Endothelial cell (in vitro differentiated cells): Measurements from ENCODE around the gene WRNIP1. TPM values are rescaled to one million over a fixed set of nuclear protein-coding genes. Genes with fewer than 3 reads are reported as not detected.

Experiments
- DNase-seq: peaks from one replicate; pipeline ENCODE4 v3.0.0; 2021; ENCODE audit warnings: low spot score
- H3K27ac Mint-ChIP-seq: one replicate; pipeline ENCODE4 v1.8.0; 2021; ENCODE audit warnings: mixed read lengths, inconsistent platforms; ENCODE audit not compliant: unreplicated experiment
- H3K27me3 Mint-ChIP-seq: one replicate; pipeline ENCODE4 v1.8.0; 2021; ENCODE audit warnings: mild to moderate bottlenecking, moderate library complexity, mixed read lengths, inconsistent platforms; ENCODE audit not compliant: unreplicated experiment
- H3K36me3 Mint-ChIP-seq: one replicate; pipeline ENCODE4 v1.8.0; 2021; ENCODE audit warnings: mild to moderate bottlenecking, low read depth, mixed read lengths, inconsistent platforms; ENCODE audit not compliant: unreplicated experiment
- H3K4me1 Mint-ChIP-seq: one replicate; pipeline ENCODE4 v1.8.0; 2021; ENCODE audit warnings: mild to moderate bottlenecking, mixed read lengths, inconsistent platforms; ENCODE audit not compliant: unreplicated experiment
- H3K4me3 Mint-ChIP-seq: one replicate; pipeline ENCODE4 v1.8.0; 2021; ENCODE audit warnings: mild to moderate bottlenecking, mixed read lengths, inconsistent platforms; ENCODE audit not compliant: unreplicated experiment
- H3K9me3 Mint-ChIP-seq: one replicate; pipeline ENCODE4 v1.8.0; 2021; ENCODE audit warnings: mixed read lengths, inconsistent platforms; ENCODE audit not compliant: unreplicated experiment
- total RNA-seq: library from RNA; stranded (reverse); fragmentation: NEBNext Ultra II Directional; extraction: Animal tissue kit (Norgen Biotek cat#: 25700); gene quantifications from one replicate; pipeline ENCODE4 v1.2.1, GENCODE V29; 2021; ENCODE audit not compliant: unreplicated experiment
- TF ChIP-seq, protein P1 (sequence below): fragments of 200-600 bp; sonication (generic); IDR thresholded peaks from one replicate; pipeline ENCODE4 v1.5.0; 2021; ENCODE audit warnings: antibody characterized with exemption; ENCODE audit not compliant: unreplicated experiment

Gene WRNIP1
- total RNA-seq, 1 donor from 2014 or later = 48.6 TPM

- TF ChIP-seq, protein P1, sequence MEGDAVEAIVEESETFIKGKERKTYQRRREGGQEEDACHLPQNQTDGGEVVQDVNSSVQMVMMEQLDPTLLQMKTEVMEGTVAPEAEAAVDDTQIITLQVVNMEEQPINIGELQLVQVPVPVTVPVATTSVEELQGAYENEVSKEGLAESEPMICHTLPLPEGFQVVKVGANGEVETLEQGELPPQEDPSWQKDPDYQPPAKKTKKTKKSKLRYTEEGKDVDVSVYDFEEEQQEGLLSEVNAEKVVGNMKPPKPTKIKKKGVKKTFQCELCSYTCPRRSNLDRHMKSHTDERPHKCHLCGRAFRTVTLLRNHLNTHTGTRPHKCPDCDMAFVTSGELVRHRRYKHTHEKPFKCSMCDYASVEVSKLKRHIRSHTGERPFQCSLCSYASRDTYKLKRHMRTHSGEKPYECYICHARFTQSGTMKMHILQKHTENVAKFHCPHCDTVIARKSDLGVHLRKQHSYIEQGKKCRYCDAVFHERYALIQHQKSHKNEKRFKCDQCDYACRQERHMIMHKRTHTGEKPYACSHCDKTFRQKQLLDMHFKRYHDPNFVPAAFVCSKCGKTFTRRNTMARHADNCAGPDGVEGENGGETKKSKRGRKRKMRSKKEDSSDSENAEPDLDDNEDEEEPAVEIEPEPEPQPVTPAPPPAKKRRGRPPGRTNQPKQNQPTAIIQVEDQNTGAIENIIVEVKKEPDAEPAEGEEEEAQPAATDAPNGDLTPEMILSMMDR = no peak
Measured at GRCh38 chr6:2740581-2740980, 24.6 kb upstream of the WRNIP1 start.

DNA sequence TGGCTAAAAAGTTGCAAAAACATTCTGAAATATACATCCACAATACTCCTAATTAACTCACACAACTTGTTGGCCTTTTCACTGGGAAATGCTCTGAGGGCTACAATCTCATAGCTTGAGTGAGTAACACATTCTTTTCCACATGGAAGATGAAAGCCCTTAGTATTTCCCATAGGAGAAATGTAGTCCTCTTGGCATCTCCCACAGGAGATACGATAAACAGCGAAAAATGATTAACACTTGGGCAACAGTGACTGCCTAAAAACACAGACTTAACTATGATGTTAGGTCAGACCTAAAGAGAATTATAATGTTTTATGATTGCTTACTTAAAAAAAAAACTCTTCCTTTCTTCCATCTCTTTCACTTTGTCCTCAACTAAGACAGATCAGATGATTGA, 23.4 kb upstream of the WRNIP1 start:
- Mint-ChIP-seq H3K36me3 (no peaks in the 10 kb centered on the region), H3K27me3 (peaks cover 3% of the 10 kb centered on the region), H3K4me1 (peaks cover 6% of the 10 kb centered on the region), H3K27ac (no peak overlapping the region), H3K9me3 (no peaks in the 10 kb centered on the region), H3K4me3 (no peak overlapping the region)
- DNase-seq = no peak
- TF ChIP-seq, protein P1 = no peak

More at GRCh38 chr6:2740581-2740980, 24.6 kb upstream of the WRNIP1 start:
- DNase-seq = no peak
- Mint-ChIP-seq H3K4me1 (peaks cover 6% of the 10 kb centered on the region), H3K9me3 (no peaks in the 10 kb centered on the region), H3K27me3 (peaks cover 3% of the 10 kb centered on the region), H3K27ac (no peak overlapping the region), H3K36me3 (no peaks in the 10 kb centered on the region), H3K4me3 (no peak overlapping the region)

- TF ChIP-seq, protein P1 = no peak
- no peaks in the 10 kb centered on the region for H3K36me3 Mint-ChIP-seq
- H3K9me3 Mint-ChIP-seq = no peaks in the 10 kb centered on the region
- H3K4me1 Mint-ChIP-seq = peaks cover 6% of the 10 kb centered on the region
- H3K27me3 Mint-ChIP-seq = peaks cover 3% of the 10 kb centered on the region
- no peak for DNase-seq
- no peak overlapping the region for H3K27ac Mint-ChIP-seq
- no peak overlapping the region for H3K4me3 Mint-ChIP-seq
Measured at GRCh38 chr6:2743280-2744208, 21.6 kb upstream of the WRNIP1 start.

GRCh38 chr6:2744209-2744771, 20.9 kb upstream of the WRNIP1 start:
- Mint-ChIP-seq H3K36me3 (no peaks in the 10 kb centered on the region), H3K4me1 (peaks cover 6% of the 10 kb centered on the region), H3K27me3 (peaks cover 3% of the 10 kb centered on the region), H3K4me3 (no peak overlapping the region), H3K9me3 (no peaks in the 10 kb centered on the region), H3K27ac (no peak overlapping the region)
- no peak for DNase-seq
- TF ChIP-seq, protein P1 = no peak

DNA sequence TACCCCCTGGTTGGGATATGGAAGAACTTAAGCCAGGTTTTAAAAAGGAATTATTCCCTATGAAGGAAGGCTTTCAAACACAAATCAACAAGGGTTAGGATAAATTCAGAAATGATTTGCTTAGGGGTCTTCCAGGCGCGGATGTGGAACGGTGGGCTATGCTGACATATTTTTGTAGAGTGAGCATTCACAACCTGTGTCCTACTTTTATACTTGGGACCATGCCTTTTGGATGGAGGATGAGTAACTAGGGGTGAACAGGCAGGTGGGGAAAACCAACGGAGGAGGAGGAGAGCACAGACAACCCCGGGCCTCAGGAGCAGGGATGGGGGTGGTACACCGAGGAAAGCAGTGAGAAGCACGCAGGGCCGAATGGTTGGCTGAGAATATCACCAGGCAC, 20.4 kb upstream of the WRNIP1 start:
- Mint-ChIP-seq H3K27me3 (peaks cover 3% of the 10 kb centered on the region), H3K9me3 (no peaks in the 10 kb centered on the region), H3K27ac (no peak overlapping the region), H3K4me3 (no peak overlapping the region), H3K36me3 (no peaks in the 10 kb centered on the region), H3K4me1 (peaks cover 6% of the 10 kb centered on the region)
- TF ChIP-seq, protein P1 = no peak
- no peak for DNase-seq
